IgD-negative memory B cell (primary cell): ENCODE measurements around the gene CLEC12A. TPM values are rescaled to one million over a fixed set of nuclear protein-coding genes. Genes with fewer than 3 reads are reported as not detected.
"Not testable (repeated sequence)": the region's sequence is repeated elsewhere in the genome, so short reads cannot be mapped to it uniquely, and the experiment has no call there.

Experiments
- H3K27ac Mint-ChIP-seq, 3 donors: one replicate each; pipeline ENCODE4 v1.8.0; 2020 to 2022; ENCODE audit warnings: mild to moderate bottlenecking in 3 of 3, mixed read lengths in 3 of 3, moderate library complexity in 1 of 3
- H3K27me3 Mint-ChIP-seq: one replicate; pipeline ENCODE4 v1.8.0; 2021; ENCODE audit warnings: mixed read lengths
- H3K36me3 Mint-ChIP-seq: one replicate; pipeline ENCODE4 v1.8.0; 2020; ENCODE audit warnings: mild to moderate bottlenecking, mixed read lengths
- H3K4me1 Mint-ChIP-seq, 3 donors: one replicate each; pipeline ENCODE4 v1.8.0; 2020 to 2022; ENCODE audit warnings: mixed read lengths in 3 of 3, mild to moderate bottlenecking in 1 of 3
- H3K4me3 Mint-ChIP-seq, 4 donors: one replicate each; pipeline ENCODE4 v1.8.0; 2020 to 2022; ENCODE audit warnings: mild to moderate bottlenecking in 4 of 4, mixed read lengths in 4 of 4, moderate library complexity in 3 of 4
- H3K9me3 Mint-ChIP-seq, 3 donors: one replicate each; pipeline ENCODE4 v1.8.0; 2020 to 2021; ENCODE audit warnings: mixed read lengths in 3 of 3, mild to moderate bottlenecking in 1 of 3
- polyA plus RNA-seq: library from polyadenylated mRNA; unstranded; fragments of 300-500 nt; fragmentation: Illumina TruSeq; gene quantifications from one replicate; pipeline ENCODE4 v1.2.3, GENCODE V29; 2021

CLEC12A gene
- polyA plus RNA-seq, 1 donor from 2014 or later = 0.55 TPM

DNA sequence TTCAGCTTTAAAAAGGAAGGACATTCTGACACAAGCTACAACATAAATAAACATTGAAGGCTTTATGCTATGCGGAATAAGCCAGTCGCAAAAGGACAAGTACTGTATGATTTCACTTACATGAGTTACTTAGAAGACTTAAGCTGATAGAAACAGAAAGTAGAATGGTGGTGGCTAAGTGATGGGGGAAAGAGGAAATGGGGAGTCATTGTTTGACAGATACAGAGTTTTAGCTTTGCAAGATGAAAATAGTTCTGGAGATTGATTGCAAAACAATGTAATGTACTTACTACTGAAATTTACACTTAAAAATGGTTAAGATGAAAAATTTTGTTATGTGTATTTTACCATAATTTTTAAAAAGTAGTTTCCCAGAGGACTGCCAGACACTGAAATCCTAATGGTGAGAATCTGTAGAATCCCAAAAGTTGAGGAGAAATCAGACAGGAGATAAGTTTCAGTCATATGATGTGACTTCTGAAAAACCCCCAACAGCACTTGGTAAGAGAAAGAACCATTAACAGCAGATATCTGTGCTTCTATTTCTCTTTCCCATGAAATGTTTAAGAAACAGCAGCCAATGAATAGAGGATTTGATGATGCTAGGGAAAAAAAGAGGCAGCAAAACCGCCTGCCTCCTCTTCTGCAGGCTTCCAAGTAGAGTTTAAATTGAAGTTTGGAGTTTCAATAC lies 22.5 kb upstream of the CLEC12A start:
- H3K27ac Mint-ChIP-seq = peak overlapping the region in 2 of 3 donors; percentile 8 to 83
- no peaks in the 10 kb centered on the region for H3K36me3 Mint-ChIP-seq
- H3K4me1 Mint-ChIP-seq = peaks cover 31 to 38% (median 32%) of the 10 kb centered on the region in 3 donors
- no peaks in the 10 kb centered on the region for H3K27me3 Mint-ChIP-seq
- peak overlapping the region in 2 of 4 donors; percentile 5 to 6 for H3K4me3 Mint-ChIP-seq
- no peaks in the 10 kb centered on the region for H3K9me3 Mint-ChIP-seq

DNA sequence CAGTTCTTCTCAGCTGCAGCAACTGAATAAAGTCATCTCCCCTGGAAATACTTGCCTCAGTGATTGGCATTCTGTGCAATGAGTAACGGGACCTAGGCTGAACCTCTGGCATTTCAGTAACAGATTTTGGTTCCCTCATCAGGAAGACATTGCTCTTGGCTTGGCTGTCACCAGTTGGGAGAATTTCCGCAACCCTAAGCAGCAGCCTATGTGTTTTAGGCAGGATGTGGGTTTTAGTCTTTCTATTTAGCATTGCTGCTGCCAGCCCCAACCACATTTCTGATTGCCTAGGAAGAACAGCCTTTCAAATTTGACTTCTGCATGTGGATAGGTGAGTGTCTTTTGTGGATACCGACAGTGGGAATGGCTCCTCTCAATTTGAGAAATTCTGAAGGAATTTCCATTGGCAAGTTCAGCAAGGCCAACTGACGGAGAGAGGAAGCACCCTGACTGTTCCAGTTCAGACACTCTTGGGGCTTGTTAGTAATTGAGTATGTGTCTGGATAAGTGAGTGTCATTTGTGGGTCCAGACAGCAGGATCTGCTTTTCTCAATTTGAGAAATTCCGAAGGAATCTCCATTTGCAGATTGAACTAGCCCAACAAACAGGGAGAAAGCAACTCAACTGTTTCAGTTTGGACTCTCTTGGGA lies 20.1 kb upstream of the CLEC12A start:
- no peak overlapping the region for H3K27ac Mint-ChIP-seq
- peaks cover 27 to 35% (median 27%) of the 10 kb centered on the region in 3 donors for H3K4me1 Mint-ChIP-seq
- H3K27me3 Mint-ChIP-seq = peaks cover 3% of the 10 kb centered on the region
- H3K4me3 Mint-ChIP-seq = peak overlapping the region in 2 of 4 donors; percentile 29 to 84
- no peaks in the 10 kb centered on the region for H3K9me3 Mint-ChIP-seq
- no peaks in the 10 kb centered on the region for H3K36me3 Mint-ChIP-seq

DNA sequence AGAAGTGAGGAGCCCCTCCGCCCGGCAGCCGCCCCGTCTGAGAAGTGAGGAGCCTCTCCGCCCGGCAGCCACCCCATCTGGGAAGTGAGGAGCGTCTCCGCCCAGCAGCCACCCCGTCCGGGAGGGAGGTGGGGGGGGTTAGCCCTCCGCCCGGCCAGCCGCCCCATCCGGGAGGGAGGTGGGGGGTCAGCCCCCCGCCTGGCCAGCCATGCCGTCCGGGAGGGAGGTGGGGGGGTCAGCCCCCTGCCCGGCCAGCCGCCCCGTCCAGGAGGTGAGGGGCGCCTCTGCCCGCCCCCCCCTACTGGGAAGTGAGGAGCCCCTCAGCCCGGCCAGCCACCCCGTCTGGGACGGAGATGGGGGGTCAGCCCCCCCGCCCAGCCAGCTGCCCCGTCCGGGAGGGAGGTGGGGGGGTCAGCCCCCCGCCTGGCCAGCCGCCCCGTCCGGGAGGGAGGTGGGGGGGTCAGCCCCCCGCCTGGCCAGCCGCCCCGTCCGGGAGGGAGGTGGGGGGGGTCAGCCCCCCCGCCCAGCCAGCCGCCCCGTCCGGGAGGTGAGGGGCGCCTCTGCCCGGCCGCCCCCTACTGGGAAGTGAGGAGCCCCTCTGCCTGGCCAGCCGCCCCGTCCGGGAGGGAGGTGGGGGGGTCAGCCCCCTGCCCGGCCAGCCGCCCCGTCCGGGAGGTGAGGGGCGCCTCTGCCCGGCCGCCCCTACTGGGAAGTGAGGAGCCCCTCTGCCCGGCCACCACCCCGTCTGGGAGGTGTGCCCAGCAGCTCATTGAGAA lies 18.1 kb upstream of the CLEC12A start:
- not testable (repeated sequence) for H3K27ac Mint-ChIP-seq, H3K4me3 Mint-ChIP-seq, H3K27me3 Mint-ChIP-seq, H3K9me3 Mint-ChIP-seq, H3K36me3 Mint-ChIP-seq
- peaks cover 28 to 44% (median 32%) of the 10 kb centered on the region in 3 donors for H3K4me1 Mint-ChIP-seq

DNA sequence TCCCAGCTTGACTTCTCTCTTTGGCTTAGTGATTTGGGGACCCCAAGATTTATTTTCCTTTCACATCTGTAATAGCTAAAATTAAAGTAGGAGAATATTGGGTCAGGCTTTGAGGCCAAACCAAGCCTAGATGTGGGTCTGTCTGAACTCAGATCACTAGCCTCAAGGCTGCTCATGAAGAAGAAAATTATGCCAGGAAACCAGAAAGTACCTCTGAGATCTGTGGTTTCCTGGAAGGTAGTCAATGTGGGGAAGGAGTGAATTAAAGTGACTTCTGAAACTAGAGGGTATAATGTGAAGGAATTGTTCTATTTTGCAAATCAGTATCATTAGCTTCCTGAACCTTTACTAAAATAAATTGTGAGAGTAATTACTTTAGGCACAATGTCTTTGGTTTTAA lies 13.4 kb upstream of the CLEC12A start:
- no peaks in the 10 kb centered on the region for H3K36me3 Mint-ChIP-seq
- H3K27ac Mint-ChIP-seq = peak overlapping the region in 1 of 3 donors; percentile 5
- peaks cover 4% of the 10 kb centered on the region for H3K27me3 Mint-ChIP-seq
- H3K4me3 Mint-ChIP-seq = peak overlapping the region in 1 of 4 donors; percentile 80
- no peaks in the 10 kb centered on the region for H3K9me3 Mint-ChIP-seq
- peaks cover 30 to 44% (median 31%) of the 10 kb centered on the region in 3 donors for H3K4me1 Mint-ChIP-seq

DNA sequence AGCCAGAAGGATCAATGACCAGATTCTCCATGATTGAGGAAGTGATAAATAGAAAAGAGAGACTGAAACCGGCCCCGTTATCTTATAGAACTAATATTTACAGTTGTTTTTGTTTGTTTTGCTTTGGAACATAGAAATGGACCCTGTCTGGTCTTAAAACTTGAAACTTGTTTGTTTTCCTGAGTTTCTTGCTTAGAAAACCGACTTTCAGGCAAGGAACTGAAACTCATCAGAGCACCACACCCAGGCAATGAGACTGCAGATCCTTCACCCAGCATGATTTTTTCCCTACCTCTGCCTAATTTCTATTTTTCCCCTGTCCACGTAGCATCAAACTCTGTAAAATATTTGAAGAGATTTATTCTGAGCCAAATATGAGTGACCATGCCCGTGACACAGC lies 10.6 kb upstream of the CLEC12A start:
- H3K4me3 Mint-ChIP-seq = peak overlapping the region; percentile 2 to 85 (median 38)
- no peaks in the 10 kb centered on the region for H3K36me3 Mint-ChIP-seq
- no peaks in the 10 kb centered on the region for H3K9me3 Mint-ChIP-seq
- H3K4me1 Mint-ChIP-seq = peaks cover 30 to 44% (median 31%) of the 10 kb centered on the region in 3 donors
- peaks cover 4% of the 10 kb centered on the region for H3K27me3 Mint-ChIP-seq
- H3K27ac Mint-ChIP-seq = peak overlapping the region in 1 of 3 donors; percentile 64

DNA sequence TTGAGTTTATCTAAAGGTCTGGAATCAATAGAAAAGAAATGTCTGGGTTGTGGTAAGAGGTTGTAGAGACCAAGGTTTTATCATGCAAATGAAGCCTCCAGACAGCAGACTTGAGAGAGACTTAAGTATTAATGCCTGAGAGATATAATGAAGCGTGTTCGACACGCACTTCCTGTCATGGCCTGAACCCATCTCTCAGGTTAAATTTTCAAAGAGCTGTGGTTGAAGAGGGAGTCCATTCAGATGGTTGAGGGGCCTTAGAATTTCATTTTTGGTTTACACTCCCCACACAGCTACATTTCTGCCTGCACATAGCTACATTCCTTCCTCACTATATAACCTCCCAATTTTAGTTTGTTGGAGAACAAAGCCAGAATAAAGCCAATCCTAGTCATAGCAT lies 10.1 kb upstream of the CLEC12A start:
- Mint-ChIP-seq H3K4me3 (peak overlapping the region in 3 of 4 donors; percentile 2 to 85 (median 67)), H3K36me3 (no peaks in the 10 kb centered on the region), H3K27me3 (peaks cover 1% of the 10 kb centered on the region), H3K4me1 (peaks cover 30 to 40% (median 31%) of the 10 kb centered on the region in 3 donors), H3K9me3 (no peaks in the 10 kb centered on the region), H3K27ac (no peak overlapping the region)

DNA sequence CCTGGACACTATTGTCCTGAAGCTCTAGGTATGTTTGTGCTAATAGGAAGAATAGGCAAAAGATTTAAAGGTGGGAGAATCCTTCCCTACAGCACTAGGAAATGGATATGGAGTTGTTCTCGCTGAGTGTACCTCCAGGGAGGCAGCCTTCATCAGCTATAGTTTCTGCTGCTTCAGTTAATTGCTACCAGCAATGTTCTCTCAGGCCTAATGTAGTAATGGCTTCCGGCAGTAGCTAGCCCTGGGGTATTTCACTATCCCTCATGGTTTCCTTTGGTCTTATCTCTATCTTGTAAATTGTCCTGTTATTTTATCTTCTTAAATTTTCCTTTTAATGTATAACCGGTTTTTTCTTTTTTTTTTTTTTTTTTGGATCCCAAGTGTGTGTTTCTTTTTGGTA lies 9.3 kb upstream of the CLEC12A start:
- H3K4me3 Mint-ChIP-seq = peak overlapping the region in 1 of 4 donors; percentile 34
- peaks cover 0 to 1% (median 0%) of the 10 kb centered on the region in 3 donors for H3K9me3 Mint-ChIP-seq
- peak overlapping the region in 1 of 3 donors; percentile 36 for H3K27ac Mint-ChIP-seq
- H3K36me3 Mint-ChIP-seq = no peaks in the 10 kb centered on the region
- H3K27me3 Mint-ChIP-seq = peaks cover 3% of the 10 kb centered on the region
- peaks cover 30 to 34% (median 31%) of the 10 kb centered on the region in 3 donors for H3K4me1 Mint-ChIP-seq

DNA sequence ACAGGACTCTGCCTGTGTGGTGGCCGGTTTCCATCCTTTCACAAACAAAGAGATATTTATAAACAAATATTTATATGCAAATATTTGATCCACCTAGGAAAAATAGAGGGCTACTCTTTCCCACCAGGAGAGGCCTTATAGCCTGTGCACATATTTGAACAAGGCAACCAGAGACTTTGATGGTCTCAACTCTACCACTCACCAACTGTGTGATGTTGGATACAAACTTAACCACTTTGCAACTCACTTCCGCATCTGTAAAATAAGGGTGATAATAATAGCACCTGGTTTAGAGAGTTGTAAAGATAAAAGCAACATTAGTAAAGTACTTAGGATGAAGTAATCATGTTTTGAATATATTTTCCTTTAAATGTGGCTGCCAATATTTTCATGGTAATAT lies 1.5 kb upstream of the CLEC12A start:
- H3K4me3 Mint-ChIP-seq = no peak overlapping the region
- peaks cover 0 to 2% (median 2%) of the 10 kb centered on the region in 3 donors for H3K9me3 Mint-ChIP-seq
- H3K27ac Mint-ChIP-seq = no peak overlapping the region
- peaks cover 0 to 2% (median 0%) of the 10 kb centered on the region in 3 donors for H3K4me1 Mint-ChIP-seq
- H3K36me3 Mint-ChIP-seq = no peaks in the 10 kb centered on the region
- H3K27me3 Mint-ChIP-seq = peaks cover 3% of the 10 kb centered on the region

DNA sequence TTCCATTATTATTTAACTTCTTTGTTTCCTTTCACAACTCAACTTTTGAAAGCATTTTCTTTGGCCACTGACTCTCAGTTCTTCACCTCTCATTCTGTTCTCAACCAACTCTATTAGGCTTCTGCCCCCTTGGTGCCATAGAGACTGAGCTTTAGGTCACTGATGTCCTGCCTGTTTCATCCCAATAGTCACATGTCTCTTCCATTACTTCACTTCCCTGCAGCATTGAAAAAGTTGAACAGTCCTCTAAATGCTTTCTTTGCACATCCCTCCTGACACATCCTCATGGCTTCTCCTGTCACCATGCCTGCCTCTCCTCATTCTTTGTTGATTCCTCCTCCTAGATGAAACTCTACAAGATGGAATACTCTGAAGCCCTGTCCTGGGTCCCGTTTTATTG lies 2.7 kb downstream of the CLEC12A start:
- no peak overlapping the region for H3K27ac Mint-ChIP-seq
- H3K9me3 Mint-ChIP-seq = peaks cover 5 to 8% (median 8%) of the 10 kb centered on the region in 3 donors
- H3K4me1 Mint-ChIP-seq = no peaks in the 10 kb centered on the region
- peaks cover 15% of the 10 kb centered on the region for H3K27me3 Mint-ChIP-seq
- H3K36me3 Mint-ChIP-seq = peaks cover 3% of the 10 kb centered on the region
- no peak overlapping the region for H3K4me3 Mint-ChIP-seq

DNA sequence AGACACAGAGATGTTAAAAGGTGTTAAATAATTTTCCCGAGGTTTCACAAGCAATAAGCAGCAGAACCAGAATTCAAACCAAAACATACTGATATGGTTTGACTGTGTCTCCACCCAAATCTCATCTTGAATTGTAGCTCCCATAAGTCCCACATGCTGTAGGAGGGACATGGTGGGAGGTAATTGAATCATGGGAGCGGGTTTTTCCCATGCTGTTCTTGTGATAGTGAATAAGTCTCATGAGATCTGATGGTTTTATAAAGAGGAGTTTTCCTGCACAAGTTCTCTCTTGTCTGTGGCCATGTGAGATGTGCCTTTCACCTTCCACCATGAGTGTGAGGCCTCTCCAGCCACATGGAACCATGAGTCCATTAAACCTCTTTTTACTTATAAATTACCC lies 3.5 kb downstream of the CLEC12A start:
- H3K4me3 Mint-ChIP-seq, H3K36me3 Mint-ChIP-seq, H3K9me3 Mint-ChIP-seq, H3K4me1 Mint-ChIP-seq, H3K27ac Mint-ChIP-seq: not testable (repeated sequence)
- H3K27me3 Mint-ChIP-seq = peaks cover 15% of the 10 kb centered on the region

DNA sequence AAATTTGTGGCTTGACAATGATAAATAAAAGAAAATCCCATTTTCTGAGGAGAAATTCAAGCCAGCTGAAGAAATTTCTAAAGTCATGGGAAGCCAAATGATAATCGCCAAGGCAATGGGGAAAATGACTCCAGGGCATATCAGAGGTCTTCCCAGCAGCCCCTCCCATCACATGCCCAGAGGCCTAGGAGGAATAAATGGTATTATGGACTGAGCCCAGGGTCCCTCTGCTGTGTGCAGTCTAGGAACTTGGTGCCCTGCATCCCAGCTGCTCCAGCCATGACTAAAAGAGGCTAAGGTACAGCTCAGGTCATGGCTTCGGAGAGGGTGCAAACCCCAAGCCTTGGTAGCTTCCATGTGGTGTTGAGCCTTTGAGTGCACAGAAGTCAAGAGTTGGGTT lies 4.4 kb downstream of the CLEC12A start:
- Mint-ChIP-seq H3K4me3 (no peak overlapping the region), H3K9me3 (peaks cover 5 to 8% (median 8%) of the 10 kb centered on the region in 3 donors), H3K27ac (no peak overlapping the region), H3K4me1 (no peaks in the 10 kb centered on the region), H3K36me3 (peaks cover 3% of the 10 kb centered on the region), H3K27me3 (peaks cover 15% of the 10 kb centered on the region)

DNA sequence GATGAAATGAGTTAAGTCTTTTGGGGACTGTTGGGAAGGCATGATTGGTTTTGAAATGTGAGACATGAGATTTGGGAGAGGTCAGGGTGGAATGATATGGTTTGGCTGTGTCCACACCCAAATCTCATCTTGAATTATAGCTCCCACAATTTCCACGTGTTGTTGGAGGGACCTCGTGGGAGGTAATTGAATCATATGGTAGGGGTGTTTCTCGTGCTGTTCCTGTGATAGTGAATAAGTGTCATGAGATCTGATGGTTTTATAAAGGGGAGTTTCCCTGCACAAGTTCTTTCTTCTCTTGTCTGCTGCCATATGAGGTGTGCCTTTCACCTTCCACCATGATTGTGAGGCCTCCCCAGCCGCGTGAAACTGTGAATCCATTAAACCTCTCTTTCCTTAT lies 5.4 kb downstream of the CLEC12A start:
- not testable (repeated sequence) for H3K27ac Mint-ChIP-seq, H3K9me3 Mint-ChIP-seq, H3K4me1 Mint-ChIP-seq, H3K4me3 Mint-ChIP-seq, H3K36me3 Mint-ChIP-seq
- H3K27me3 Mint-ChIP-seq = peaks cover 15% of the 10 kb centered on the region

DNA sequence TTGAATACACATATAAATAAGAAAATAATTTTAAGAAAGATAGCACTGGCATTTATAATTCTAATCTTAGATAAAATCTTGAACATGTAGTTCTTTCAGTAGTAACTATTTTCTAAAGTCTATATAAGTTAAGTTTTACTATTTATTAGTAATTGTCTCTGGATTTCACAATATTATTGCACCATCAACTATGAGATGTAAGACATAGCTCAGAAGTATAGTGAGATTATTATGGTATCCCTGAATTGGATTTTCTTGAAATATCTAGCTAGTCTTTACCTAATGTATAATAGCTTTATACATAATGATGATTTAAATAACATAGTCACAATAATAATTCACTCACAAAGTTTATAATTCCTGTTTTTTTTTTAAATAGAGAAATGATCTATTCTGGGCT lies 6.7 kb downstream of the CLEC12A start:
- peaks cover 5 to 8% (median 8%) of the 10 kb centered on the region in 3 donors for H3K9me3 Mint-ChIP-seq
- no peak overlapping the region for H3K27ac Mint-ChIP-seq
- no peak overlapping the region for H3K4me3 Mint-ChIP-seq
- peaks cover 15% of the 10 kb centered on the region for H3K27me3 Mint-ChIP-seq
- H3K36me3 Mint-ChIP-seq = peaks cover 3% of the 10 kb centered on the region
- no peaks in the 10 kb centered on the region for H3K4me1 Mint-ChIP-seq

DNA sequence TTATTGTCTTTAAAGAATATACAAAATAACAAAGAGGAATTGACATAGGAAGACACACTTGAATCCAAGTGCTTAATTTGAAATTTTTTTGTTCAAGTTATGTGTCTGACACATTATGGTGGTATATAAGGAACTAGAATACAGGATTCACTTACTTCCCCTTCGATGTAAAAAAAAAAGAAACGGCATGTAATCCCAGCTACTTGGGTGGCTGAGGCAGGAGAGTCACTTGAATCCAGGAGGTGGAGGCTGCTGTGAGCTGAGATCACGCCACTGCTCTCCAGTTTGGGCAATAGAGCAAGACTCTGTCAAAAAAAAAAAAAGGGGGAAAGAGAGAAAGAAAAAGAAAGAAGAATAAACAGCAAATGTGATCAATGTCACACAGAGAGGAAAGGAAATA lies 8.9 kb downstream of the CLEC12A start:
- peaks cover 10% of the 10 kb centered on the region for H3K27me3 Mint-ChIP-seq
- peaks cover 5 to 7% (median 6%) of the 10 kb centered on the region in 3 donors for H3K9me3 Mint-ChIP-seq
- H3K4me1 Mint-ChIP-seq = no peaks in the 10 kb centered on the region
- no peak overlapping the region for H3K4me3 Mint-ChIP-seq
- H3K27ac Mint-ChIP-seq = no peak overlapping the region
- no peaks in the 10 kb centered on the region for H3K36me3 Mint-ChIP-seq

DNA sequence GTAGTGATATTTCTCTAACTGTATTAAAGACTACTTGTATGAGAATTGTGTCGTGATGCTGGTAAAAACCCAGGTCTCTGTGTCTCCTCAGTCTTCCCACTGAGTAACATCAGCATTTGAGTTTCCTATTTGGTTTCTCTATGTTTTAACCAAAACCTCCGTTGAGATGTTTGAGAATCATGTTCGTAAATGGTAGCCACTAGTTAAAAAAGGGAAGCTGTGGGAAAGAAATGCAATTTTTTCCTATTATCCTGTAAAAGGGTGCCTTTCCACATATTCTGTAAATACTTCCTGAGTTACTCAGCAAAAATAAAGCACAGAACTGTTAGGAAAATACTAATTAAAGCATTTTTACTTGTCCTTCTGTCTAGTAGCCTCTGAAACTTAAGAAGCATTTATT lies 20.7 kb downstream of the CLEC12A start:
- peaks cover 0 to 9% (median 4%) of the 10 kb centered on the region in 3 donors for H3K4me1 Mint-ChIP-seq
- H3K4me3 Mint-ChIP-seq = no peak overlapping the region
- no peak overlapping the region for H3K27ac Mint-ChIP-seq
- H3K36me3 Mint-ChIP-seq = no peaks in the 10 kb centered on the region
- no peaks in the 10 kb centered on the region for H3K9me3 Mint-ChIP-seq
- H3K27me3 Mint-ChIP-seq = peaks cover 43% of the 10 kb centered on the region
